Keratinocyte (primary cell): Measurements from ENCODE around the gene CPA5. TPM values are rescaled to one million over a fixed set of nuclear protein-coding genes. Genes with fewer than 3 reads are reported as not detected.

ENCODE experiments used
- DNase-seq: peaks from one replicate; pipeline ENCODE4 v3.0.0-alpha.2; 2011; ENCODE audit warnings: low read depth, missing footprints, low spot score
- FAIRE-seq: peaks from 2 replicates; lab custom pipeline; 2011; peaks lifted over from hg19 to GRCh38; lab: Jason Lieb, UNC
- H2AFZ ChIP-seq: 2 replicates; pipeline ENCODE4 v1.6.0; 2012; ENCODE audit warnings: low read length, control low read depth, inconsistent platforms; ENCODE audit not compliant: control insufficient read depth
- H3K27ac ChIP-seq: 2 replicates; pipeline ENCODE4 v1.5.1; 2011; ENCODE audit warnings: low read length; ENCODE audit not compliant: control insufficient read depth, insufficient read depth
- H3K27me3 ChIP-seq: 3 replicates; pipeline ENCODE4 v1.6.0; 2011; ENCODE audit warnings: low read length; ENCODE audit not compliant: control insufficient read depth, insufficient read depth; ENCODE audit errors: extremely low read depth
- H3K36me3 ChIP-seq, 2 experiments: 2 replicates in 1 of 2; 3 replicates in 1 of 2; pipeline ENCODE4 v1.5.1; 2011; ENCODE audit warnings: low read length in 2 of 2, mild to moderate bottlenecking in 1 of 2; ENCODE audit not compliant: control insufficient read depth in 2 of 2, insufficient read depth in 2 of 2; ENCODE audit errors: extremely low read depth in 1 of 2
- H3K4me1 ChIP-seq: 3 replicates; pipeline ENCODE4 v1.5.1; 2011; ENCODE audit warnings: low read length; ENCODE audit not compliant: control insufficient read depth, insufficient read depth; ENCODE audit errors: extremely low read depth
- H3K4me2 ChIP-seq: 3 replicates; pipeline ENCODE4 v1.6.0; 2011; ENCODE audit warnings: low read depth, low read length; ENCODE audit not compliant: control insufficient read depth, insufficient read depth; ENCODE audit errors: extremely low read depth
- H3K4me3 ChIP-seq, 3 experiments: fragments of 200-600 bp in 1 of 3; sonication (generic) in 1 of 3; 2 replicates in 2 of 3; 3 replicates in 1 of 3; pipeline ENCODE4 v1.5.1; 2011 to 2016; ENCODE audit warnings: low read length in 3 of 3, mild to moderate bottlenecking in 3 of 3, control low read depth in 2 of 3, inconsistent platforms in 1 of 3, low read depth in 1 of 3, mixed read lengths in 1 of 3, mixed run types in 1 of 3, moderate library complexity in 1 of 3; ENCODE audit not compliant: control insufficient read depth in 2 of 3, insufficient read depth in 2 of 3; ENCODE audit errors: extremely low read depth in 1 of 3
- H3K79me2 ChIP-seq: 2 replicates; pipeline ENCODE4 v1.6.0; 2012; ENCODE audit warnings: low read length; ENCODE audit not compliant: control insufficient read depth, insufficient read depth
- H3K9ac ChIP-seq: 3 replicates; pipeline ENCODE4 v1.6.0; 2011; ENCODE audit warnings: low read length; ENCODE audit not compliant: control insufficient read depth, insufficient read depth; ENCODE audit errors: extremely low read depth
- H3K9me1 ChIP-seq: 3 replicates; pipeline ENCODE4 v1.6.0; 2011; ENCODE audit warnings: low read length; ENCODE audit not compliant: control insufficient read depth, insufficient read depth; ENCODE audit errors: extremely low read depth
- H3K9me3 ChIP-seq: 2 replicates; pipeline ENCODE4 v1.5.1; 2012; ENCODE audit warnings: low read depth, low read length; ENCODE audit not compliant: control insufficient read depth
- H4K20me1 ChIP-seq: 3 replicates; pipeline ENCODE4 v1.6.0; 2011; ENCODE audit warnings: low read length; ENCODE audit not compliant: control insufficient read depth, insufficient read depth; ENCODE audit errors: extremely low read depth
- CTCF ChIP-seq, 3 experiments: IDR thresholded peaks in 1 of 3; conservative IDR thresholded peaks in 1 of 3; optimal IDR thresholded peaks in 1 of 3; 2 replicates in 2 of 3; 3 replicates in 1 of 3; pipeline versions ENCODE3 to v1.5.1; 2011; ENCODE audit warnings: low read length in 3 of 3, mild to moderate bottlenecking in 3 of 3, moderate library complexity in 2 of 3, control low read depth in 1 of 3, inconsistent platforms in 1 of 3; ENCODE audit not compliant: insufficient read depth in 2 of 3; ENCODE audit errors: extremely low read depth in 1 of 3
- EZH2 ChIP-seq: IDR thresholded peaks from one replicate; pipeline ENCODE4 v1.6.1; 2012; ENCODE audit warnings: inconsistent platforms, mild to moderate bottlenecking, low read length, moderate library complexity
- dilution Hi-C: fragments of 300-500 bp; cut with MboI; formaldehyde crosslinking; loops from one replicate; pipeline ENCODE4 v1.7.0; 2020; ENCODE audit warnings: low sequenced_read_pairs; ENCODE audit not compliant: extremely low pct_ligation_motif_present
- polyA plus RNA-seq, 5 experiments: library from polyadenylated mRNA; depleted of rRNA in 3 of 5; stranded (reverse) in 3 of 5; stranded (forward) in 1 of 5; unstranded in 1 of 5; fragments of >200 nt; gene quantifications; 1 replicate in 1 of 5; 2 replicates in 3 of 5; 3 replicates in 1 of 5; pipeline versions ENCODE4 v1.2.1 to v1.2.3, GENCODE V29; 2011 to 2012; ENCODE audit warnings: missing spikeins in 2 of 5, low read depth in 1 of 5, low replicate concordance in 1 of 5

CPA5 gene
- polyA plus RNA-seq, 1 donor (not counting 4 experiments of a cell fraction or from before 2014, with no cell fraction given), result 0.24 TPM

- TF ChIP-seq EZH2 (no peak), CTCF (optimal IDR thresholded peaks at IDR 0.05 in 1 of 3, IDR thresholded peaks at IDR 0.05 in 1 of 3, conservative IDR thresholded peaks at IDR 0.05 in 1 of 3; ENCODE audit: extremely low read depth in 1 of 3, insufficient read depth in 2 of 3, low read length in 3 of 3) (no peak)
- H3K4me3 ChIP-seq, result no peak overlapping the region
- DNase-seq (no peak), FAIRE-seq (no peak)
- no peaks in the 10 kb centered on the region for H4K20me1 ChIP-seq
- H3K27me3 ChIP-seq, result no peaks in the 10 kb centered on the region
- H3K4me1 ChIP-seq, result no peaks in the 10 kb centered on the region
- no peaks in the 10 kb centered on the region for H3K9me3 ChIP-seq
- H3K9ac ChIP-seq, result no peak overlapping the region
- H3K27ac ChIP-seq, result no peak overlapping the region
- no peaks in the 10 kb centered on the region for H3K9me1 ChIP-seq
- H2AFZ ChIP-seq, result no peak overlapping the region
- H3K79me2 ChIP-seq, result no peaks in the 10 kb centered on the region
- peaks cover 42 to 51% of the 10 kb centered on the region in 2 experiments for H3K36me3 ChIP-seq
- H3K4me2 ChIP-seq, result no peak overlapping the region
- dilution Hi-C loops, result no loop called here
These were observed 41.1 kb upstream of the CPA5 start for GRCh38 chr7:130303551-130303950.

- H3K36me3 ChIP-seq, result peaks cover 42 to 46% of the 10 kb centered on the region in 2 experiments
- no peak for FAIRE-seq
- H3K4me1 ChIP-seq, result no peaks in the 10 kb centered on the region
- H3K4me2 ChIP-seq, result no peak overlapping the region
- no peak overlapping the region for H3K4me3 ChIP-seq
- H4K20me1 ChIP-seq, result no peaks in the 10 kb centered on the region
- TF ChIP-seq CTCF (optimal IDR thresholded peaks at IDR 0.05 in 1 of 3, IDR thresholded peaks at IDR 0.05 in 1 of 3, conservative IDR thresholded peaks at IDR 0.05 in 1 of 3; ENCODE audit: extremely low read depth in 1 of 3, insufficient read depth in 2 of 3, low read length in 3 of 3) (no peak), EZH2 (no peak)
- H2AFZ ChIP-seq, result no peak overlapping the region
- H3K9me3 ChIP-seq, result no peaks in the 10 kb centered on the region
- H3K9me1 ChIP-seq, result no peaks in the 10 kb centered on the region
- H3K9ac ChIP-seq, result no peak overlapping the region
- dilution Hi-C loops, result no loop called here
- H3K79me2 ChIP-seq, result no peaks in the 10 kb centered on the region
- H3K27me3 ChIP-seq, result no peaks in the 10 kb centered on the region
- no peak overlapping the region for H3K27ac ChIP-seq
- DNase-seq, result no peak
These were observed 40.6 kb upstream of the CPA5 start for GRCh38 chr7:130303982-130304381.
